ENCODE data around the gene TFAP2B.

Gene TFAP2B

GRCh38 chr6:50819904-50820868 is 1.5 kb downstream of the TFAP2B start:
- no peaks in the 10 kb centered on the region for H3K79me2 ChIP-seq (ENCODE audit: insufficient read depth, low read length)
- no peaks in the 10 kb centered on the region for H4K20me1 ChIP-seq (ENCODE audit: low read depth, low read length)
- H3K4me3 ChIP-seq (ENCODE audit: insufficient read depth, low read length, poor library complexity, severe bottlenecking): no peak overlapping the region
- no peak overlapping the region for H3K27ac ChIP-seq (ENCODE audit: low read depth, low read length)
- no peaks in the 10 kb centered on the region for H3K9me2 ChIP-seq (replicated peaks; ENCODE audit: insufficient read depth, low read length)
- H3K9ac ChIP-seq (ENCODE audit: low read length): no peak overlapping the region
- no peak for TF ChIP-seq EZH2phosphoT487 (conservative IDR thresholded peaks at IDR 0.05; ENCODE audit: low read length)
- no peak for TF ChIP-seq CTCF (IDR thresholded peaks at IDR 0.05; ENCODE audit: insufficient read depth, low read length, poor library complexity, severe bottlenecking)
- H3K4me2 ChIP-seq (ENCODE audit: low read depth, low read length, poor library complexity, severe bottlenecking): no peak overlapping the region
- H3K9me3 ChIP-seq (ENCODE audit: insufficient read depth, low read length): no peaks in the 10 kb centered on the region
- no peaks in the 10 kb centered on the region for H3K27me3 ChIP-seq (ENCODE audit: low read length)
- H3K36me3 ChIP-seq (ENCODE audit: low read length): no peaks in the 10 kb centered on the region
- H2AFZ ChIP-seq (ENCODE audit: low read depth, low read length, severe bottlenecking): no peak overlapping the region
- H3F3A ChIP-seq (ENCODE audit: insufficient read depth): no peaks in the 10 kb centered on the region

GRCh38 chr6:50820869-50821264 is 2.2 kb downstream of the TFAP2B start:
- TF ChIP-seq EZH2phosphoT487 (conservative IDR thresholded peaks at IDR 0.05; ENCODE audit: low read length) (no peak), CTCF (IDR thresholded peaks at IDR 0.05; ENCODE audit: insufficient read depth, low read length, poor library complexity, severe bottlenecking) (no peak)
- Histone ChIP-seq H2AFZ (ENCODE audit: low read depth, low read length, severe bottlenecking) (no peak overlapping the region), H3K9me3 (ENCODE audit: insufficient read depth, low read length) (no peaks in the 10 kb centered on the region), H3K79me2 (ENCODE audit: insufficient read depth, low read length) (no peaks in the 10 kb centered on the region), H3K4me2 (ENCODE audit: low read depth, low read length, poor library complexity, severe bottlenecking) (no peak overlapping the region), H3K9me2 (replicated peaks; ENCODE audit: insufficient read depth, low read length) (no peaks in the 10 kb centered on the region), H4K20me1 (ENCODE audit: low read depth, low read length) (no peaks in the 10 kb centered on the region), H3K27me3 (ENCODE audit: low read length) (no peaks in the 10 kb centered on the region), H3K27ac (ENCODE audit: low read depth, low read length) (no peak overlapping the region), H3F3A (ENCODE audit: insufficient read depth) (no peaks in the 10 kb centered on the region), H3K9ac (ENCODE audit: low read length) (no peak overlapping the region), H3K36me3 (ENCODE audit: low read length) (no peaks in the 10 kb centered on the region), H3K4me3 (ENCODE audit: insufficient read depth, low read length, poor library complexity, severe bottlenecking) (no peak overlapping the region)

GRCh38 chr6:50821441-50822077 is 2.9 kb downstream of the TFAP2B start:
- no peak overlapping the region for H3K4me2 ChIP-seq (ENCODE audit: low read depth, low read length, poor library complexity, severe bottlenecking)
- H4K20me1 ChIP-seq (ENCODE audit: low read depth, low read length): no peaks in the 10 kb centered on the region
- no peak overlapping the region for H3K27ac ChIP-seq (ENCODE audit: low read depth, low read length)
- H3K4me3 ChIP-seq (ENCODE audit: insufficient read depth, low read length, poor library complexity, severe bottlenecking): no peak overlapping the region
- H3K9ac ChIP-seq (ENCODE audit: low read length): no peak overlapping the region
- H3K79me2 ChIP-seq (ENCODE audit: insufficient read depth, low read length): no peaks in the 10 kb centered on the region
- H3F3A ChIP-seq (ENCODE audit: insufficient read depth): no peaks in the 10 kb centered on the region
- H3K9me3 ChIP-seq (ENCODE audit: insufficient read depth, low read length): no peaks in the 10 kb centered on the region
- TF ChIP-seq CTCF (IDR thresholded peaks at IDR 0.05; ENCODE audit: insufficient read depth, low read length, poor library complexity, severe bottlenecking) (no peak), EZH2phosphoT487 (conservative IDR thresholded peaks at IDR 0.05; ENCODE audit: low read length) (no peak)
- H3K27me3 ChIP-seq (ENCODE audit: low read length): no peaks in the 10 kb centered on the region
- no peak overlapping the region for H2AFZ ChIP-seq (ENCODE audit: low read depth, low read length, severe bottlenecking)
- no peaks in the 10 kb centered on the region for H3K9me2 ChIP-seq (replicated peaks; ENCODE audit: insufficient read depth, low read length)
- H3K36me3 ChIP-seq (ENCODE audit: low read length): no peaks in the 10 kb centered on the region
